H9 (cell line): ENCODE measurements around the gene PLG. TPM values are rescaled to one million over a fixed set of nuclear protein-coding genes. Genes with fewer than 3 reads are reported as not detected.
"Not testable (repeated sequence)": the region's sequence is repeated elsewhere in the genome, so short reads cannot be mapped to it uniquely, and the experiment has no call there.

Experiments
- DNase-seq: peaks from one replicate; pipeline ENCODE4 v3.0.0-alpha.2; 2017
- H2AFZ ChIP-seq: one replicate; pipeline ENCODE4 v1.6.1; 2013; ENCODE audit warnings: mild to moderate bottlenecking, low read length, control low read depth, moderate library complexity
- H2AK5ac ChIP-seq: 2 replicates; pipeline ENCODE4 v1.6.1; 2013; ENCODE audit warnings: low read length, control low read depth, mixed read lengths; ENCODE audit not compliant: insufficient read length
- H2BK120ac ChIP-seq: one replicate; pipeline ENCODE4 v1.6.1; 2013; ENCODE audit warnings: low read depth, mild to moderate bottlenecking, low read length, control low read depth, inconsistent platforms; ENCODE audit not compliant: poor library complexity, severe bottlenecking
- H2BK12ac ChIP-seq: 2 replicates; pipeline ENCODE4 v1.6.1; 2013; ENCODE audit warnings: low read length, control low read depth, mixed read lengths, low read depth; ENCODE audit not compliant: insufficient read length
- H2BK15ac ChIP-seq: 2 replicates; pipeline ENCODE4 v1.6.1; 2013; ENCODE audit warnings: low read depth, low read length, control low read depth
- H2BK20ac ChIP-seq: one replicate; pipeline ENCODE4 v1.6.1; 2013; ENCODE audit warnings: low read depth, mild to moderate bottlenecking, low read length, control low read depth, inconsistent platforms; ENCODE audit not compliant: poor library complexity, severe bottlenecking
- H2BK5ac ChIP-seq: 2 replicates; pipeline ENCODE4 v1.6.1; 2013; ENCODE audit warnings: low read length, control low read depth, mixed read lengths; ENCODE audit not compliant: insufficient read length
- H3K14ac ChIP-seq: 2 replicates; pipeline ENCODE4 v1.6.1; 2013; ENCODE audit warnings: low read length, control low read depth; ENCODE audit not compliant: insufficient read depth
- H3K18ac ChIP-seq: 2 replicates; pipeline ENCODE4 v1.6.1; 2013; ENCODE audit warnings: low read depth, mild to moderate bottlenecking, mixed read lengths, low read length, control low read depth; ENCODE audit not compliant: insufficient read length
- H3K23ac ChIP-seq: 2 replicates; pipeline ENCODE4 v1.6.1; 2013; ENCODE audit warnings: low read length, control low read depth, mixed read lengths, low read depth; ENCODE audit not compliant: insufficient read length
- H3K23me2 ChIP-seq: 2 replicates; pipeline ENCODE4 v1.6.1; 2013; ENCODE audit warnings: low read depth, mild to moderate bottlenecking, mixed read lengths, low read length, control low read depth; ENCODE audit not compliant: insufficient read length, poor library complexity, severe bottlenecking
- H3K27ac ChIP-seq: 2 replicates; pipeline ENCODE4 v1.5.1; 2013; ENCODE audit warnings: low read length, control low read depth, mixed read lengths, low read depth; ENCODE audit not compliant: insufficient read length
- H3K27me3 ChIP-seq: 2 replicates; pipeline ENCODE4 v1.6.1; 2013; ENCODE audit warnings: low read length, control low read depth, inconsistent platforms; ENCODE audit not compliant: insufficient read depth
- H3K4ac ChIP-seq: 2 replicates; pipeline ENCODE4 v1.6.1; 2013; ENCODE audit warnings: low read depth, mild to moderate bottlenecking, control low read depth, inconsistent platforms, low read length, moderate library complexity
- H3K4me1 ChIP-seq: 2 replicates; pipeline ENCODE4 v1.6.1; 2013; ENCODE audit warnings: low read length, control low read depth, inconsistent platforms; ENCODE audit not compliant: insufficient read depth
- H3K4me2 ChIP-seq: 2 replicates; pipeline ENCODE4 v1.6.1; 2013; ENCODE audit warnings: low read length, control low read depth, mixed read lengths; ENCODE audit not compliant: insufficient read length, insufficient read depth
- H3K56ac ChIP-seq: 2 replicates; pipeline ENCODE4 v1.6.1; 2013; ENCODE audit warnings: low read depth, mild to moderate bottlenecking, mixed read lengths, low read length, control low read depth; ENCODE audit not compliant: insufficient read length
- H3K79me1 ChIP-seq: 2 replicates; pipeline ENCODE4 v1.6.1; 2013; ENCODE audit warnings: low read depth, mild to moderate bottlenecking, moderate library complexity, low read length, control low read depth, inconsistent platforms; ENCODE audit not compliant: insufficient read depth, poor library complexity, severe bottlenecking
- H3K79me2 ChIP-seq: 2 replicates; pipeline ENCODE4 v1.6.1; 2013; ENCODE audit warnings: low read length, control low read depth, inconsistent platforms; ENCODE audit not compliant: insufficient read depth
- H3K9ac ChIP-seq: 2 replicates; pipeline ENCODE4 v1.6.1; 2013; ENCODE audit warnings: low read length, control low read depth, mixed read lengths; ENCODE audit not compliant: insufficient read length; ENCODE audit errors: extremely low read depth
- H3K9me3 ChIP-seq: one replicate; pipeline ENCODE4 v1.6.1; 2013; ENCODE audit warnings: low read depth, low read length, inconsistent platforms; ENCODE audit not compliant: control insufficient read depth
- H3T11ph ChIP-seq: one replicate; pipeline ENCODE4 v1.6.1; 2013; ENCODE audit warnings: mild to moderate bottlenecking, low read length, control low read depth, inconsistent platforms
- H4K20me1 ChIP-seq: one replicate; pipeline ENCODE4 v1.6.1; 2013; ENCODE audit not compliant: control insufficient read depth, insufficient read length, insufficient read depth
- H4K5ac ChIP-seq: 2 replicates; pipeline ENCODE4 v1.6.1; 2013; ENCODE audit warnings: low read depth, mild to moderate bottlenecking, mixed read lengths, low read length, control low read depth; ENCODE audit not compliant: insufficient read length
- H4K8ac ChIP-seq: replicated peaks from 2 replicates; pipeline ENCODE4 v1.6.1; 2013; ENCODE audit warnings: low read length, control low read depth, mixed read lengths, low read depth; ENCODE audit not compliant: insufficient read length
- H4K91ac ChIP-seq: 2 replicates; pipeline ENCODE4 v1.6.1; 2013; ENCODE audit warnings: low read depth, mild to moderate bottlenecking, moderate library complexity, mixed read lengths, low read length, control low read depth; ENCODE audit not compliant: insufficient read length
- H3K27ac Mint-ChIP-seq, 3 experiments: 2 replicates in 2 of 3; 3 replicates in 1 of 3; pipeline ENCODE4 v1.8.0; 2020 to 2021; ENCODE audit warnings: mixed read lengths in 3 of 3, mild to moderate bottlenecking in 1 of 3, moderate library complexity in 1 of 3
- H3K27me3 Mint-ChIP-seq: 2 replicates; pipeline ENCODE4 v1.8.0; 2021; ENCODE audit warnings: low read depth, mild to moderate bottlenecking, moderate library complexity, mixed read lengths
- H3K36me3 Mint-ChIP-seq, 3 experiments: 2 replicates in 2 of 3; 3 replicates in 1 of 3; pipeline ENCODE4 v1.8.0; 2020 to 2021; ENCODE audit warnings: low read depth in 3 of 3, mixed read lengths in 3 of 3; ENCODE audit not compliant: insufficient read depth in 1 of 3
- H3K4me1 Mint-ChIP-seq, 2 experiments: 2 replicates each; pipeline ENCODE4 v1.8.0; 2020; ENCODE audit warnings: mixed read lengths in 2 of 2
- H3K4me3 Mint-ChIP-seq, 2 experiments: 2 replicates in 1 of 2; 3 replicates in 1 of 2; pipeline ENCODE4 v1.8.0; 2020 to 2021; ENCODE audit warnings: mild to moderate bottlenecking in 2 of 2, mixed read lengths in 2 of 2, moderate library complexity in 1 of 2
- H3K9me3 Mint-ChIP-seq, 2 experiments: 2 replicates in 1 of 2; 3 replicates in 1 of 2; pipeline ENCODE4 v1.8.0; 2020; ENCODE audit warnings: mild to moderate bottlenecking in 2 of 2, mixed read lengths in 2 of 2, moderate library complexity in 1 of 2
- WGBS: extraction: QIAGEN DNeasy Blood & Tissue Kit; methylation state at CpG from one replicate; pipeline ENCODE4 v1.1.7; 2013; ENCODE audit warnings: missing lambda C conversion rate, low lambda C conversion rate, mixed read lengths; ENCODE audit not compliant: insufficient read length; ENCODE audit errors: extremely low coverage; 5-methylcytosine and 5-hydroxymethylcytosine counted together
- total RNA-seq: library from RNA; stranded (reverse); gene quantifications from 2 replicates; pipeline ENCODE4 v1.2.1, GENCODE V29; 2021
- TF ChIP-seq, protein P1 (sequence below): fragments of 200-600 bp; sonication (generic); conservative IDR thresholded peaks from 3 replicates; pipeline ENCODE4 v1.8.0; 2021; ENCODE audit warnings: antibody characterized with exemption, mild to moderate bottlenecking

The PLG gene
- total RNA-seq, 1 experiment from 2014 or later: not detected

DNA sequence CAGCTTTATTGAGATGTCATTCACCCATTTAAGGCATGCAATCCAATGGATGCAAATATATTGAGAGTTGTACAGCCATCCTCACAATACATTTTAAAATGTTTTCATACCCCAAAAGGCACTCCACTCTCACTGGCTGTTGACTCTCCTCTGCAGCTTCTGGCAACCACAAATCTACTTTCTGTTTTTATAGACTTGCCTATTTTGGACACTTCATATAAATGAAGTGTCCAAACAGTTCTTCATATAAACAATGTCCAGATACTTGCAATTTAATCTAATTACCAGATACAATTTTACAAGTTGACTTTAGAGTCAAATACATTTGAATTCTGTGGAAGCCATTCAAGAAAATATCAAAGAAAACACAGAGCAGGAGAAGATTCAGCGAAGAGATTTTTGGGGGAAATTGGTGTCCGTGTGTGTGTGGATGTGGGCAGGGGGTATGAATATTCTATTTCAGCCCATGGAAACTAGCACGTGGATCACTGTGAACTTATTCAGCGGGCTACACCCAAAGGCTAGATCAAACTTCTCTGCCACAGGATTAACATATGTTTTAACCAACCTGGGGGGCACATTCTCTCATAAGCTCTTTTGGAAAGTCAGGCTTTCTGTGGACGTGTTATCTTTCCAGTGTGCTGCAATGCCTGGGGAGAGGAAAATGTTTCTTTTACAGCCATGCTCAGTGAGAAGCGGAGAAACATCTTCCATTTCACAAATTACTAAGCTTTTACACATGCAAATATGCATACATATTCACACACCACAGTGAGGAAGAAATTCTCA, 73.9 kb downstream of the PLG start:
- H3K23me2 ChIP-seq: no peaks in the 10 kb centered on the region
- H4K8ac ChIP-seq: no peak overlapping the region
- no peak overlapping the region for H2BK20ac ChIP-seq
- H3K4me3 Mint-ChIP-seq: no peak overlapping the region
- no peak for DNase-seq
- H3K56ac ChIP-seq: no peak overlapping the region
- H2BK120ac ChIP-seq: no peak overlapping the region
- H4K5ac ChIP-seq: no peak overlapping the region
- H3K23ac ChIP-seq: no peak overlapping the region
- no peaks in the 10 kb centered on the region for H3K9me3 Mint-ChIP-seq
- TF ChIP-seq, protein P1, sequence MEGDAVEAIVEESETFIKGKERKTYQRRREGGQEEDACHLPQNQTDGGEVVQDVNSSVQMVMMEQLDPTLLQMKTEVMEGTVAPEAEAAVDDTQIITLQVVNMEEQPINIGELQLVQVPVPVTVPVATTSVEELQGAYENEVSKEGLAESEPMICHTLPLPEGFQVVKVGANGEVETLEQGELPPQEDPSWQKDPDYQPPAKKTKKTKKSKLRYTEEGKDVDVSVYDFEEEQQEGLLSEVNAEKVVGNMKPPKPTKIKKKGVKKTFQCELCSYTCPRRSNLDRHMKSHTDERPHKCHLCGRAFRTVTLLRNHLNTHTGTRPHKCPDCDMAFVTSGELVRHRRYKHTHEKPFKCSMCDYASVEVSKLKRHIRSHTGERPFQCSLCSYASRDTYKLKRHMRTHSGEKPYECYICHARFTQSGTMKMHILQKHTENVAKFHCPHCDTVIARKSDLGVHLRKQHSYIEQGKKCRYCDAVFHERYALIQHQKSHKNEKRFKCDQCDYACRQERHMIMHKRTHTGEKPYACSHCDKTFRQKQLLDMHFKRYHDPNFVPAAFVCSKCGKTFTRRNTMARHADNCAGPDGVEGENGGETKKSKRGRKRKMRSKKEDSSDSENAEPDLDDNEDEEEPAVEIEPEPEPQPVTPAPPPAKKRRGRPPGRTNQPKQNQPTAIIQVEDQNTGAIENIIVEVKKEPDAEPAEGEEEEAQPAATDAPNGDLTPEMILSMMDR: no peak
- H3K27me3 Mint-ChIP-seq: no peaks in the 10 kb centered on the region; the same call in 1 of the 2 replicates
- H3K36me3 Mint-ChIP-seq: no peaks in the 10 kb centered on the region
- H2BK12ac ChIP-seq: no peak overlapping the region
- H3K4ac ChIP-seq: no peak overlapping the region
- H3K14ac ChIP-seq: no peak overlapping the region
- H4K91ac ChIP-seq: no peak overlapping the region
- H3K79me1 ChIP-seq: no peaks in the 10 kb centered on the region
- no peak overlapping the region for H2AFZ ChIP-seq
- H3K9me3 ChIP-seq: no peaks in the 10 kb centered on the region
- H3K4me1 ChIP-seq: no peaks in the 10 kb centered on the region
- no peaks in the 10 kb centered on the region for H4K20me1 ChIP-seq
- no peak overlapping the region for H3K27ac ChIP-seq
- no peak overlapping the region for H2BK5ac ChIP-seq
- H2BK15ac ChIP-seq: no peak overlapping the region
- no peak overlapping the region for H3K27ac Mint-ChIP-seq
- H3K4me2 ChIP-seq: no peak overlapping the region
- H3K9ac ChIP-seq: no peak overlapping the region
- no peaks in the 10 kb centered on the region for H3K27me3 ChIP-seq
- no peak overlapping the region for H3K18ac ChIP-seq
- H3K79me2 ChIP-seq: no peaks in the 10 kb centered on the region
- no peak overlapping the region for H2AK5ac ChIP-seq
- H3T11ph ChIP-seq: no peak overlapping the region
- no CpG with 5 or more reads among the region's 6 CpGs for WGBS
- peaks cover 0 to 3% of the 10 kb centered on the region in 2 experiments; a peak in 3 of 4 replicates for H3K4me1 Mint-ChIP-seq

DNA sequence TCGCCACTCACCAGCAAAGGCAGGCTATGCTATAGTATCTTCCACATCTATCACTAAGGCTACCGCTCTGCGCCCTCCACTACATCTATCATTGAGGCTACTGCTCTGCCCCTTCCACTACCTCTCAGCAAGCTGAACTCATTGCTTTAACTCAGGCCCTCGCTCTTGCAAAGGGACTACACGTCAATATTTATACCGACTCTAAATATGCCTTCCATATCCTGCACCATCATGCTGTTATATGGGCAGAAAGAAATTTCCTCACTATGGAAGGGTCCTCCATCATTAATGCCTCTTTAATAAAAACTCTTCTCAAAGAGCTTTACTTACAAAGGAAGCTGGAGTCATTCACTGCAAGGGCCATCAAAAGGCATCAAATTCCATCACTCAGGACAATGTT, 77.1 kb downstream of the PLG start:
- H3K4me1 Mint-ChIP-seq, H3K14ac ChIP-seq, H3K4me1 ChIP-seq, H3K4me2 ChIP-seq, H3K79me2 ChIP-seq, H2AK5ac ChIP-seq, H3K56ac ChIP-seq, H4K5ac ChIP-seq, H2BK120ac ChIP-seq, H3T11ph ChIP-seq, H3K27me3 Mint-ChIP-seq, H3K4ac ChIP-seq, H3K9ac ChIP-seq, H4K91ac ChIP-seq, H3K27me3 ChIP-seq, H2BK15ac ChIP-seq, H3K27ac ChIP-seq, H3K27ac Mint-ChIP-seq, H3K79me1 ChIP-seq, H3K23ac ChIP-seq, H4K8ac ChIP-seq, DNase-seq, H4K20me1 ChIP-seq, H3K9me3 ChIP-seq, H3K9me3 Mint-ChIP-seq, H3K18ac ChIP-seq, H3K36me3 Mint-ChIP-seq, H2BK5ac ChIP-seq, H2AFZ ChIP-seq, H3K23me2 ChIP-seq, H2BK20ac ChIP-seq, H2BK12ac ChIP-seq, H3K4me3 Mint-ChIP-seq: not testable (repeated sequence)
- WGBS: no CpG with 5 or more reads among the region's 6 CpGs
